SK-N-SH treated with all-trans-retinoic acid at 6 μM for 48 hours (cell line): ENCODE results near the gene GALNT11.
A peak's percentile ranks its signal among the peaks of the same experiment; 100 is the strongest.

ENCODE experiments used
- ATAC-seq: fragments of 200-7000 bp; cut with Tn5 transposase; 3 replicates; pipeline ENCODE4 v1.9.1; 2020; ENCODE audit warnings: mild to moderate bottlenecking, moderate library complexity
- BACH2 ChIP-seq: fragments of 250-450 bp; sonication (Bioruptor Pico); IDR thresholded peaks from 2 replicates; pipeline ENCODE4 v1.9.0; 2021; ENCODE audit warnings: mild to moderate bottlenecking, borderline replicate concordance
- ESRRG ChIP-seq: fragments of 250-450 bp; sonication (Bioruptor Pico); IDR thresholded peaks from 2 replicates; pipeline ENCODE4 v1.6.1; 2021; ENCODE audit warnings: mild to moderate bottlenecking
- RARB ChIP-seq: fragments of 250-450 bp; sonication (Bioruptor Pico); IDR thresholded peaks from 2 replicates; pipeline ENCODE4 v1.8.0; 2021; ENCODE audit warnings: mild to moderate bottlenecking, moderate library complexity
- TCF4 ChIP-seq: fragments of 250-450 bp; sonication (Bioruptor Pico); IDR thresholded peaks from 2 replicates; pipeline ENCODE4 v1.8.0; 2021; ENCODE audit warnings: mild to moderate bottlenecking, moderate library complexity, borderline replicate concordance
- ZC3H10 ChIP-seq: fragments of 250-450 bp; sonication (Bioruptor Pico); IDR thresholded peaks from 2 replicates; pipeline ENCODE4 v1.5.1; 2021; ENCODE audit warnings: mild to moderate bottlenecking, moderate library complexity
- ZNF565 ChIP-seq: fragments of 450-650 bp; formaldehyde crosslinking; conservative IDR thresholded peaks from 2 replicates; pipeline ENCODE4 v1.5.0; 2020; ENCODE audit warnings: low read depth, mild to moderate bottlenecking, moderate library complexity
- ZNF8 ChIP-seq: fragments of 450-650 bp; formaldehyde crosslinking; IDR thresholded peaks from 2 replicates; pipeline ENCODE4 v1.5.0; 2020; ENCODE audit warnings: mild to moderate bottlenecking, moderate library complexity
- TF ChIP-seq, protein P1 (sequence below): fragments of 250-450 bp; sonication (Bioruptor Pico); IDR thresholded peaks from 2 replicates; pipeline ENCODE4 v1.8.0; 2021; ENCODE audit warnings: low read depth, mild to moderate bottlenecking, moderate library complexity, borderline replicate concordance
- TF ChIP-seq, protein P2 (sequence below): fragments of 250-450 bp; sonication (Bioruptor Pico); IDR thresholded peaks from 2 replicates; pipeline ENCODE4 v1.5.1; 2020; ENCODE audit warnings: low read depth, mild to moderate bottlenecking, moderate library complexity
- TF ChIP-seq, protein P3 (sequence below): fragments of 250-450 bp; sonication (Bioruptor Pico); IDR thresholded peaks from 2 replicates; pipeline ENCODE4 v1.8.0; 2020; ENCODE audit warnings: mild to moderate bottlenecking, moderate library complexity, borderline replicate concordance
- TF ChIP-seq, protein P4 (sequence below): fragments of 250-450 bp; sonication (Bioruptor Pico); IDR thresholded peaks from 2 replicates; pipeline ENCODE4 v1.5.1; 2021; ENCODE audit warnings: mild to moderate bottlenecking, moderate library complexity
- TF ChIP-seq, protein P5 (sequence below): fragments of 250-450 bp; sonication (Bioruptor Pico); IDR thresholded peaks from 2 replicates; pipeline ENCODE4 v1.5.0; 2020; ENCODE audit warnings: mild to moderate bottlenecking, moderate library complexity

GALNT11 gene

DNA sequence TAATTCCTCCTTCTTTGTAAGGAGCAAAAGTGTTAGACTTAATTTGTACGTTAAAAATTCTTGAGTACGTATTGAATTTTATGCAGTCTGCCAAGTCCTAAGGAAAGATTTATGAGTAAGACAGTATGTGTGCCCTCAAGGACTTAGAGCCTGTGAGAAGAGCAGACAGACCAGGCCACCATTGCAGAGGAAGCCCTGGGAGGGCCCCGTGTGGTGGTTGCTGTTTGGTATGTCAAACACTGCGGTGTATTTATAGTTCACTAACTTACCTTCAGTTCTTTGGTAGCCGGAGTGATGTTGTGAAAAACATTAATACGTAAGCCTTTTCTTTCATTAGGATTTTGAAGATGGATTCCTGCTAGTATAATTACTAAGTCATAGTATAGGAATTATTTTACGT is 82.9 kb downstream of the GALNT11 start:
- ATAC-seq = peak; percentile 41; the same call in 2 of the 3 replicates
- TF ChIP-seq ZC3H10 (CRISPR knock-in tag) = no peak

DNA sequence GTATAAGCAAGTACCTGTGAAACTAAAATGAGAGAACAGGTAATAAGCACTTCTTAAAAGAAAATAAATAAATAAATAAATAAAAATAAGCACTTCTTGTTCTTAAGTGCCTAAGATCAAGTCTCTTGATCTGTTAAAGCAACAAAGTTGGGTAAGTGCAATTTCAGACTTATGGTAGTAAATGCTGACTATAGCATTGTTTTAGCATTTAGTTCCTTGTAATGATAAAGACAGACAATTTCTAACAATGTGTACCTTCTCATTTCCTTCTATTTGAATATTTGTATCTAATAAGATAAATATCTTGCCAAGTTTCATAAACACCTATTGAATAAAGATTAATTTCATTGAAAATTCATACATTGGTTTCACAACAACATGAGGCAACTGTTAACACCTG is 87.4 kb downstream of the GALNT11 start:
- TF ChIP-seq, protein P1, sequence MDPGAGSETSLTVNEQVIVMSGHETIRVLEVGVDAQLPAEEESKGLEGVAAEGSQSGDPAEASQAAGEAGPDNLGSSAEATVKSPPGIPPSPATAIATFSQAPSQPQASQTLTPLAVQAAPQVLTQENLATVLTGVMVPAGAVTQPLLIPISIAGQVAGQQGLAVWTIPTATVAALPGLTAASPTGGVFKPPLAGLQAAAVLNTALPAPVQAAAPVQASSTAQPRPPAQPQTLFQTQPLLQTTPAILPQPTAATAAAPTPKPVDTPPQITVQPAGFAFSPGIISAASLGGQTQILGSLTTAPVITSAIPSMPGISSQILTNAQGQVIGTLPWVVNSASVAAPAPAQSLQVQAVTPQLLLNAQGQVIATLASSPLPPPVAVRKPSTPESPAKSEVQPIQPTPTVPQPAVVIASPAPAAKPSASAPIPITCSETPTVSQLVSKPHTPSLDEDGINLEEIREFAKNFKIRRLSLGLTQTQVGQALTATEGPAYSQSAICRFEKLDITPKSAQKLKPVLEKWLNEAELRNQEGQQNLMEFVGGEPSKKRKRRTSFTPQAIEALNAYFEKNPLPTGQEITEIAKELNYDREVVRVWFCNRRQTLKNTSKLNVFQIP (CRISPR knock-in tag) = no peak
- TF ChIP-seq ZC3H10 (CRISPR knock-in tag) (no peak), TCF4 (CRISPR knock-in tag) (no peak), ESRRG (CRISPR knock-in tag) (no peak)
- TF ChIP-seq, protein P2, sequence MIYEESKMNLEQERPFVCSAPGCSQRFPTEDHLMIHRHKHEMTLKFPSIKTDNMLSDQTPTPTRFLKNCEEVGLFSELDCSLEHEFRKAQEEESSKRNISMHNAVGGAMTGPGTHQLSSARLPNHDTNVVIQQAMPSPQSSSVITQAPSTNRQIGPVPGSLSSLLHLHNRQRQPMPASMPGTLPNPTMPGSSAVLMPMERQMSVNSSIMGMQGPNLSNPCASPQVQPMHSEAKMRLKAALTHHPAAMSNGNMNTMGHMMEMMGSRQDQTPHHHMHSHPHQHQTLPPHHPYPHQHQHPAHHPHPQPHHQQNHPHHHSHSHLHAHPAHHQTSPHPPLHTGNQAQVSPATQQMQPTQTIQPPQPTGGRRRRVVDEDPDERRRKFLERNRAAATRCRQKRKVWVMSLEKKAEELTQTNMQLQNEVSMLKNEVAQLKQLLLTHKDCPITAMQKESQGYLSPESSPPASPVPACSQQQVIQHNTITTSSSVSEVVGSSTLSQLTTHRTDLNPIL (CRISPR knock-in tag) = no peak
- TF ChIP-seq, protein P3, sequence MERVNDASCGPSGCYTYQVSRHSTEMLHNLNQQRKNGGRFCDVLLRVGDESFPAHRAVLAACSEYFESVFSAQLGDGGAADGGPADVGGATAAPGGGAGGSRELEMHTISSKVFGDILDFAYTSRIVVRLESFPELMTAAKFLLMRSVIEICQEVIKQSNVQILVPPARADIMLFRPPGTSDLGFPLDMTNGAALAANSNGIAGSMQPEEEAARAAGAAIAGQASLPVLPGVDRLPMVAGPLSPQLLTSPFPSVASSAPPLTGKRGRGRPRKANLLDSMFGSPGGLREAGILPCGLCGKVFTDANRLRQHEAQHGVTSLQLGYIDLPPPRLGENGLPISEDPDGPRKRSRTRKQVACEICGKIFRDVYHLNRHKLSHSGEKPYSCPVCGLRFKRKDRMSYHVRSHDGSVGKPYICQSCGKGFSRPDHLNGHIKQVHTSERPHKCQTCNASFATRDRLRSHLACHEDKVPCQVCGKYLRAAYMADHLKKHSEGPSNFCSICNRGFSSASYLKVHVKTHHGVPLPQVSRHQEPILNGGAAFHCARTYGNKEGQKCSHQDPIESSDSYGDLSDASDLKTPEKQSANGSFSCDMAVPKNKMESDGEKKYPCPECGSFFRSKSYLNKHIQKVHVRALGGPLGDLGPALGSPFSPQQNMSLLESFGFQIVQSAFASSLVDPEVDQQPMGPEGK (CRISPR knock-in tag) = no peak
- TF ChIP-seq, protein P4, sequence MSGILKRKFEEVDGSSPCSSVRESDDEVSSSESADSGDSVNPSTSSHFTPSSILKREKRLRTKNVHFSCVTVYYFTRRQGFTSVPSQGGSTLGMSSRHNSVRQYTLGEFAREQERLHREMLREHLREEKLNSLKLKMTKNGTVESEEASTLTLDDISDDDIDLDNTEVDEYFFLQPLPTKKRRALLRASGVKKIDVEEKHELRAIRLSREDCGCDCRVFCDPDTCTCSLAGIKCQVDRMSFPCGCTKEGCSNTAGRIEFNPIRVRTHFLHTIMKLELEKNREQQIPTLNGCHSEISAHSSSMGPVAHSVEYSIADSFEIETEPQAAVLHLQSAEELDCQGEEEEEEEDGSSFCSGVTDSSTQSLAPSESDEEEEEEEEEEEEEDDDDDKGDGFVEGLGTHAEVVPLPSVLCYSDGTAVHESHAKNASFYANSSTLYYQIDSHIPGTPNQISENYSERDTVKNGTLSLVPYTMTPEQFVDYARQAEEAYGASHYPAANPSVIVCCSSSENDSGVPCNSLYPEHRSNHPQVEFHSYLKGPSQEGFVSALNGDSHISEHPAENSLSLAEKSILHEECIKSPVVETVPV (CRISPR knock-in tag) = no peak
- TF ChIP-seq, protein P5, sequence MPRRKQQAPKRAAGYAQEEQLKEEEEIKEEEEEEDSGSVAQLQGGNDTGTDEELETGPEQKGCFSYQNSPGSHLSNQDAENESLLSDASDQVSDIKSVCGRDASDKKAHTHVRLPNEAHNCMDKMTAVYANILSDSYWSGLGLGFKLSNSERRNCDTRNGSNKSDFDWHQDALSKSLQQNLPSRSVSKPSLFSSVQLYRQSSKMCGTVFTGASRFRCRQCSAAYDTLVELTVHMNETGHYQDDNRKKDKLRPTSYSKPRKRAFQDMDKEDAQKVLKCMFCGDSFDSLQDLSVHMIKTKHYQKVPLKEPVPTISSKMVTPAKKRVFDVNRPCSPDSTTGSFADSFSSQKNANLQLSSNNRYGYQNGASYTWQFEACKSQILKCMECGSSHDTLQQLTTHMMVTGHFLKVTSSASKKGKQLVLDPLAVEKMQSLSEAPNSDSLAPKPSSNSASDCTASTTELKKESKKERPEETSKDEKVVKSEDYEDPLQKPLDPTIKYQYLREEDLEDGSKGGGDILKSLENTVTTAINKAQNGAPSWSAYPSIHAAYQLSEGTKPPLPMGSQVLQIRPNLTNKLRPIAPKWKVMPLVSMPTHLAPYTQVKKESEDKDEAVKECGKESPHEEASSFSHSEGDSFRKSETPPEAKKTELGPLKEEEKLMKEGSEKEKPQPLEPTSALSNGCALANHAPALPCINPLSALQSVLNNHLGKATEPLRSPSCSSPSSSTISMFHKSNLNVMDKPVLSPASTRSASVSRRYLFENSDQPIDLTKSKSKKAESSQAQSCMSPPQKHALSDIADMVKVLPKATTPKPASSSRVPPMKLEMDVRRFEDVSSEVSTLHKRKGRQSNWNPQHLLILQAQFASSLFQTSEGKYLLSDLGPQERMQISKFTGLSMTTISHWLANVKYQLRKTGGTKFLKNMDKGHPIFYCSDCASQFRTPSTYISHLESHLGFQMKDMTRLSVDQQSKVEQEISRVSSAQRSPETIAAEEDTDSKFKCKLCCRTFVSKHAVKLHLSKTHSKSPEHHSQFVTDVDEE (CRISPR knock-in tag) = no peak
- ATAC-seq = no peak

DNA sequence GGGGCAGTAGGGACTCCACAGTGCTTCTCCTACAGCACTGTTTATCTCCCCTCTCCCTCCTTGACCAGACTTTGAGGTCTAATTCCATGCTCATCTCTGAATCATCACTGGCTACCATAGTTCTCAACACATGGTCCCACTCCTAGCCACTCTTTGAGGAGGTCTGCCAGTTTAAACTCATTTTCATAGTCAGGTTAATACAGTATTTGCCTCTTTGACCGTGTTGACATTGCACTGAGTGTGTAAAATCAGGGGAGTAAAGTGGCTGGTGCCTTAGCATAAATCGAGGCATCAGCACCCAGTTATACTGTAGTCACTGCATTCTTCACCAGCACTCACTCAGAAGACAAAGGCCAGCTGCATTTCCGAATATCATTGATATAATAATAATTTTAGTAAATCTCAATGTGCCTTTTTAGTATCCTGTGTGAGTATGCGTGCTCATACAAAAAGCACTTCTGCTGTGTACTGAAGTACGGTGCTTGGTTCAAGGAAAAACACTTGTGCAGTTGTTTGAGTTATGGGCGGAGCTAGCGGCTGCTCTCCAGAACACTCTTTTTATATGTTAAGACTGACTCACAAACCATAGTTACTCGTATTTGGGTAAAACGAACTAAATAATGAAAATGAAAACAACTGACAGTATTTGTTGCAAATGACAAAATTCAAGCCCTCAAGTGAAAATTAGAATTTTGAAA is 89.7 kb downstream of the GALNT11 start:
- no peak for ATAC-seq

More for the DNA sequence above, 89.7 kb downstream of the GALNT11 start:
- TF ChIP-seq ZNF565 (no peak), RARB (CRISPR knock-in tag) (no peak), BACH2 (CRISPR knock-in tag) (no peak), TCF4 (CRISPR knock-in tag) (no peak), ZNF8 (CRISPR knock-in tag) (no peak)
- TF ChIP-seq, protein P4 (CRISPR knock-in tag) = no peak
- TF ChIP-seq, protein P5 (CRISPR knock-in tag) = no peak
- TF ChIP-seq, all 23 proteins: peak for 0
